GM12865 (cell line): Measurements from ENCODE around the gene ZBTB20.

Source experiments
- DNase-seq: peaks from one replicate; pipeline ENCODE4 v3.0.0; 2010; ENCODE audit warnings: low read depth
- H3K4me3 ChIP-seq: 2 replicates; pipeline ENCODE4 v1.5.1; 2011; ENCODE audit warnings: mild to moderate bottlenecking, low read depth, low read length, control low read depth
- CTCF ChIP-seq: IDR thresholded peaks from 2 replicates; pipeline ENCODE4 v1.5.1; 2011; ENCODE audit warnings: low read length, control low read depth, low read depth, inconsistent platforms; ENCODE audit not compliant: insufficient read depth; ENCODE audit errors: missing control alignments

Gene ZBTB20

GRCh38 chr3:114716916-114717315, 430.2 kb downstream of the ZBTB20 start:
- no peak for DNase-seq
- H3K4me3 ChIP-seq: no peak overlapping the region
- no peak for TF ChIP-seq CTCF

GRCh38 chr3:114716126-114716525, 431.0 kb downstream of the ZBTB20 start:
- DNase-seq: no peak
- H3K4me3 ChIP-seq: no peak overlapping the region
- no peak for TF ChIP-seq CTCF

GRCh38 chr3:114714957-114715460, 432.1 kb downstream of the ZBTB20 start:
- TF ChIP-seq CTCF: no peak
- H3K4me3 ChIP-seq: no peak overlapping the region
- DNase-seq: no peak

GRCh38 chr3:114714237-114714636, 432.9 kb downstream of the ZBTB20 start:
- DNase-seq: no peak
- TF ChIP-seq CTCF: no peak
- H3K4me3 ChIP-seq: no peak overlapping the region

- no peak overlapping the region for H3K4me3 ChIP-seq
- no peak for TF ChIP-seq CTCF
- DNase-seq: no peak
These were observed 434.2 kb downstream of the ZBTB20 start for GRCh38 chr3:114712728-114713492.

DNA sequence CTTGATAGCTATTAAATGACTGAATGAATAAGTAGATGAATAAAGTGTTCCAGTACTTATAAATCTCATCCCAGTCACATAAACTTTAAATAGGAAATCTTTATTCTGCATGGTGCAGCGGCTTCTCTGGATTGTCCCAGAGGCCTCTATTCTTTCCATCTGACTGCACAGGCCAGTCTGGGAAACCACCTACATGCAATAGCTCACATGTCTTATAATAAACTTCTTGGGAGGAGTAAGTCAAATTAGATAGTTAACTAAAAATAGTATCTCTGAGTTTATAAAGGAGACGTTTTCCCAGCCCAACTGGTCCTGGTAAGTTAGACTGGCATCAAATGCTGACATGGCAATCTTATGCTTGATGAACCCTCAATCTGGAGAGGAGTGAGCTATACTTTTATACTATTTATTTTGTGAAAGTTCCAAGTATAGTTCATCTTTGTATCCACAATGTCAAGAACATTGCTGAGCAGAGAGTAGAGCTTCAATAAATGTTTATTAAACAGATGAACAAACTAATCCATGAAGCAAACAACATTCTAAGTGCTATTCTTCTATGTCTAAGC, 435.7 kb downstream of the ZBTB20 start:
- H3K4me3 ChIP-seq: no peak overlapping the region
- no peak for TF ChIP-seq CTCF
- no peak for DNase-seq
